GM19467 (cell line): Measurements from ENCODE around the gene SLCO2A1.

Source experiments
- ATAC-seq: cut with Tn5 transposase; IDR thresholded peaks from one replicate; pipeline ENCODE4 v1.9.1; 2021; ENCODE audit warnings: mild to moderate bottlenecking, moderate library complexity; ENCODE audit not compliant: unreplicated experiment

SLCO2A1 gene

GRCh38 chr3:133915685-133916658, 113.8 kb downstream of the SLCO2A1 start:
- no peak for ATAC-seq

DNA sequence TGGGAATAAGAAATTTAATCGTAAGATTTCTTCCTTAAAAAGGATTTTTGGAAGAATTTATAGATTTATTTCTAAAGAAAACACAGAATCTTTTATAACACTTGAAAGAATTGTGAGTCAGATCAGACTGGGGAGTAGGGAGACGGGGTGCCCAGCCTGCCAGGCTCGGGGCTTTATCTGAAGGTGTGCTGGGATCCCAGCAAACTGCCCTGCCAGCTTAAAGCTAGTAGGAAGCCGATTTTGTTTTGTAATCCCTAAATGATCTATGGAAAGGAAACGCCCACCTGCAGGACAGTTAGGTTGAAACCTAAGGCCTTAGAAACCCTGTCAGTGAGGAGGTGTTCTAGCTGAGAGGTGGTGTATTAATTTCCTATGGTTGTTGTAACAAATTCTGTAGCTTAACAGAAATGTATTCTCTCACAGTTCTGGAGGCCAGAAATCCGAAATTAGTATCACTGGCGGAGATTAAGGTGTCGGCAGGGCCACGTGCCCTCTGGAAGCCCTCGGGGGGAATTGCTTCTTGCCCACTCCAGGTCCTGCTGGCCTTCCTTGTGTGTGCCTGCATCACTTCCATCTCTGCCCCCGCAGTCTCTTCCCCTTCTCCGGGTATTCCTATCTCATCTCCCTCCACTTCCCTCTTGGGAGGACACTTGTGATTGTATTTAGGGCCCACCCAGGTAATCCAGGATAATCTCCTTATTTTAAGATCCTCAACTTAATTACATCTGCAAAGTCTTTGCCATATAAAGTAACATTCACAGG, 114.7 kb downstream of the SLCO2A1 start:
- no peak for ATAC-seq

GRCh38 chr3:133910422-133910821, 119.3 kb downstream of the SLCO2A1 start:
- ATAC-seq: no peak

DNA sequence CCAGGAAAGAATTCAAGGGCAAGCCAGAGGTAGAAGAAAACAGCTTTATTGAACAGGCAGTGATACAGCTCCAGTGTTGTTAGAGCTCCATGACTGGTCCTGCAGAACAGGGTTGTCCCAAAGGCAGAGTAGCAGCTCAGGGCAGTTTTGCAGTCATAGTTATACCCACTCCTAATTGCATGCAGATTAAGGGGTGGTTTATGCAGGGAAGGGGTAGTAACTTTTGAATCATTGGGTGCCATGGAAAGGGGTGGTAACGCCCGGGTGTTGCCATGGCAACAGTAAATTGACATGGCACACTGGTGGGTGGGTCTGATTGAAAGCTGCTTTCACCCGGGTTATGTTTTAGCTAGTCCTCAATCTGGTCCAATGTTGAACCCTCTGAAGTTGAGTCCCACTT, 124.3 kb downstream of the SLCO2A1 start:
- no peak for ATAC-seq

DNA sequence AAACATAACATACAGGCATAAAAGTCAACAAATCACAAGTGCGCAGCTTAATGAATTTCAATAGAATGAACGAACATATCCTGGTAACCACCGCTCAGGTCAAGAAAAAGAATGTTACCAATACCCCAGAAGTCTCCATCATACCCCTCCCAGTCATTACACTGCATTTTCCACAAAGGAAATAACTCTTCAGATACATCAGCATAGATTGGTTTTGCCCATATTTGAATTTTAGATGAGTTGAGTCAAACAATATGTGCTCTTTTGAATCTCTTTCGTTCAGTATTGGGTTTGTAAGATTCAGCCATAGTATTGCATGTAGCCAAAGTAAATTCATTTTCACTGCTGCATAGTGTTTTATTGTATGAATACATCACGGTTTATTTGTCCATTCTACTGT, 127.9 kb downstream of the SLCO2A1 start:
- ATAC-seq: no peak

- no peak for ATAC-seq
Measured at GRCh38 chr3:133901083-133901482, 128.6 kb downstream of the SLCO2A1 start.

- ATAC-seq: no peak
Measured at GRCh38 chr3:133899311-133899710, 130.4 kb downstream of the SLCO2A1 start.

- no peak for ATAC-seq
Measured at GRCh38 chr3:133897547-133897946, 132.2 kb downstream of the SLCO2A1 start.

DNA sequence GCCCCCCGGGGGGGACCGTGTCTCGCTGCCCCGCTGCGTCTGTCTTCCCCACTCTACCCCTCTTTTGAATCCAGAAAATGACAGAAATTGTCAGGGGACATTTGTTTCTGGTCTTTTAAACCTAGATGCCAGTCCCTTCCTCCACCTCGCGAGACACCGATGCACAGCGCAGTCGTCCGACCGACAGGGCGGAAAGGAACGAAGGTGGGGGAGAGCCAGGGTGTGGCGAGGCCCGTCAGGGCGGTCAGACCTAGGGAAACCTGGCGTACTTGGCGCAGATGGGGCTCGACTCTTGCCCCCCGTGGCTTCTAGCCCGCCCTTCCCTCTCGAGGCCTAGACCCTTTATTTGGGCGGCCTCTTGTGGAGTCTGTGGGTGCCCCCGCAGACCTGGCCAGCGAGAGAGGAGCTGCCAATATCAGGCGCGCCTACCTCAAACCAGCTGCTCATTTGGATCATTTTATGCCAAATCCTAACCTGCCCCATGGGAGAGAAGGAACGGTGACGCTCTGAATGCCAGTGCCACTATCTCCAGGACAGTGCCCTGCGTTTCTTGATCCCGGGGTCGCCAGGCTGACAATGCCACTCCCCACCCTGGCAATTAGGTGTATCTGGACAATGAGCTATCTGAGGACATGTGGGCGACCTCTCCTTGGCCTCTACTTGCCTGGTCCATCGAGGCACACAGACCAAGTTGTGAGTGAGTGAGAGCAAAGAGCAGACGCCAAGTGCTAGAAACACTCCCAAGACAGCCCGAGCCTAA, 133.5 kb downstream of the SLCO2A1 start:
- ATAC-seq: no peak

GRCh38 chr3:133895208-133896001, 134.3 kb downstream of the SLCO2A1 start, which contains the start of gene RAB6B:
TSS of gene RAB6B (minus strand) at chr3:133895882. CDS start at chr3:133895466, 416 bp downstream.
- no peak for ATAC-seq

GRCh38 chr3:133894353-133895207, 135.1 kb downstream of the SLCO2A1 start:
- no peak for ATAC-seq

DNA sequence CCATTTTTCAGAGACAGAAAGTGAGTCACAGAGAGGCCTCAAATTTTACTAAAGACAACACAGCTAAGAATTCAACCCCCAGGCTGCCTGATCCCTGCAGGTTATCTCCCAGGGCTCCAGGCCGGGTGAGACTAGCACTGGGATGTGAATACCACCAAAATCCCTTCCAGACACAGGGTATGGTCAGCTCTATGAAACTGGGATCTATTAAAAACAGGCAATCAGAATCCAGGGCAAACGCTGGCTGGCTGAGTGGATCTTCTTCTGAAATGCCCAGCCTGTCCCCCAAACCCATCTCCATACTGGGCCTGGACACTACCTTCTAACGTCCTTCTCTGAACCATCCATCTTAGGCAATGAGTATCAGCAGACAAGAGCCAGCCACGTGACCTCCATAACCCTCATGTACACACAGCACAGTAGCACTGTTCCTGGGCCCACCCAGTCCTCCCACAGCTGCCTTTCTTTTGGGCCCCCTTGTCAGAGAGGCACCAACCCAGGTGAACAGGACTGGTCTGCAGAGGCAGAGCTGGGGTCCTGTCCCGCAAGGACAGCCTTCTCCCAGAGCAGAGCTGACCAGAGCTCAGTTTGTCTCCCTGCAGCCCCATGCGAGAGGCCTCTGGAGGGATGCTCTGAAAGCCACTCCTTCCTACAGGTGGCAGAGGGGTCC, 135.9 kb downstream of the SLCO2A1 start:
- ATAC-seq: no peak

DNA sequence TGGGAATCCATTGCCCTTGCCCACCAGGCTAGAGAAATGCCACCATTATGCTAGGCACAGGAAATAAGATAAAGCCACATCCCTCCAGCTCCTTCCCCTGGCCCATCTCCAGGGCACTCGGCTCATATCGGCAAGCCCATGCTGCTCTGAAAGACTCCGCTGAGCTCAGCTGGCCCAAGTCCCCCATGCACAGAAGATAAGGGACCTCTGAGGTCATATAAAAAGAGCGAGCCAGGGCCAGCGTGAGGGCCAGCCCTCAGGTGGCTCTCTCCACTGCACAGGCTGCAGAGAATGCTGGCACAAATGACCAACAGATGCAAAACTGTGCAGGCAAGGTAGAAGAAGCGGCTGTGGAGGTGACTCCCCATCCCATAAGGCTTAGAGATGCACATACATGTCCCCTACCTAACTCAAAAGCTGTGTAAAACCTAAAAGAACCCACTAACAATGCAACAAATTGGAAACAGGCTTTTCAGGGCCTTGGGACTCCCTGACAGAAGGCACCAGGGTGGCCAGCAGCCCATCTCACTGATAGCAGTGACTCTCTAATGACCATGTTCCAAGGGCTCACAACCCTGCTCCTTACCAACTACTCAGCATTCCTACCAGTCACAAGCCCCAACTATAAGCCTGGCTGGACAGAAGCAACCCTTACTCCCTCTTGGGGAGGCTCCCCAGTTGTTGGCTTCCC, 137.0 kb downstream of the SLCO2A1 start:
- no peak for ATAC-seq

GRCh38 chr3:133891662-133892378, 137.9 kb downstream of the SLCO2A1 start:
- no peak for ATAC-seq

DNA sequence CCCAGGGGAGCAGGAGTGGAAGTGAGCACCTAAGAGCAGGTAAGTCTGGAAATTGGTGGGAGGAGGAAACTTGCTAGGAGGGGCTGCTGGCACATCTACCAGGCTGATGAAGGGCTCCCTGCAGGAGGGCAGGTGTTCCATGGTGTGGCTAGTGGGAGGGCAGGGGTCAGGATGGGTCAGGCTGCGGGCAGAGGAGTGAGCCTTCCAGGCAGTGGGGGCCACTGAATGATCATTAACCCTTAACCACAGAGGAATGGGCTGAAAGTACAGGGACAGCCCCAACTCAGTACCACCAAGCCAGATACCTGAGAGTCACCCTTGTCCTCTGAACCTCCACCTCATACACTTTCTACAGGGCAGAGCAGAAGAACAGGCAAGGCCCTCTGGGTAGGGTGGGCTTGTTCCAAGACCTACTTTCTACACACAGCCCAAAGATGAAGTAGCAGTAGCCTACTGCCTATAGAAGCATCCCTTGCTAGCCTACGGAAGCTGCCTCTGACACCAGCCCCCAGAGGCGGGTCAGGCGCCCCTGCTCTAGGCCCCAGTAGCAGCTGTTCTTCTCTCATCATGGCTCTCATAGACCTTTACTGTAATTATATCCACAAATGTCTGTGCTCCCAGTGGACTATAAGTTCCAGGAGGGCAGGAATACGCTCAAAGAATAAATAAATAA, 138.6 kb downstream of the SLCO2A1 start:
- no peak for ATAC-seq

DNA sequence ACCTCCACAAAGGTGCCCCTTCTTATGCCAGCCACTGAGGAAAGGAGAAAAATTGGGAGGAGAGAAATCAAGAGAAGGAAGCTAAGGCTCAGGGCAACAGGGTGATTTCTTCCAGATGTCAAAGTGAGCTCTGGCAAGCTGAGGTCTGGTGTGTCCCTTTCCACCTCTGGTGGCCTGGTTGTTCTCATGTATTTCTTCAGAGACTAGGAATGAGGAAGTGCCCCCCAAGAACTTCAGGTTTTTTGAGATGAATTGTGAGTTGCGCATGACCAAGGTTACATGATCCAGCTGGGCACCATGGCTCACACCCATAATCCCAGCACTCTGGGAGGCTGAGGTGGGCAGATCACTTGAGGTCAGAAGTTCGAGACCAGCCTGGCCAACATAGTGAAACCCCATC, 139.7 kb downstream of the SLCO2A1 start:
- no peak for ATAC-seq

- ATAC-seq: no peak
Measured at GRCh38 chr3:133888726-133889340, 140.9 kb downstream of the SLCO2A1 start.
